Measurements from ENCODE around the gene PARD3. TPM values are rescaled to one million over a fixed set of nuclear protein-coding genes. Genes with fewer than 3 reads are reported as not detected.

The PARD3 gene
- total and polyA plus RNA-seq, 2 experiments from 2014 or later, result 6.3 to 21.2 TPM

- Histone ChIP-seq H3K4me1 (ENCODE audit: insufficient read depth) (0 out of 2 replicates have a peak, but pooled peaks cover 3% of the 10 kb centered on the region), H3F3A (ENCODE audit: insufficient read depth) (no peaks in the 10 kb centered on the region), H3K27ac (no peak overlapping the region), H3K9me3 (ENCODE audit: low read depth) (no peaks in the 10 kb centered on the region), H3K9me2 (ENCODE audit: insufficient read depth) (no peaks in the 10 kb centered on the region), H3K4me2 (ENCODE audit: unreplicated experiment) (no peak overlapping the region), H3K9ac (no peak overlapping the region), H3K27me3 (replicated peaks; ENCODE audit: insufficient read depth) (no peaks in the 10 kb centered on the region), H4K20me1 (ENCODE audit: insufficient read depth) (peaks cover 3% of the 10 kb centered on the region; the same call in 1 of the 2 replicates), H3K79me2 (ENCODE audit: insufficient read depth) (peaks cover 48% of the 10 kb centered on the region), H2AFZ (no peak overlapping the region), H3K36me3 (ENCODE audit: low read depth) (no peaks in the 10 kb centered on the region), H3K4me3 (no peak overlapping the region)
- TF ChIP-seq EZH2 (IDR thresholded peaks at IDR 0.05; ENCODE audit: insufficient read depth, poor library complexity, severe bottlenecking) (no peak), EZH2phosphoT487 (IDR thresholded peaks at IDR 0.05; ENCODE audit: insufficient read depth, low read depth) (no peak)
- DNase-seq, result no peak
- WGBS, 2 experiments (ENCODE audit: low coverage in 1 of 2, low lambda C conversion rate in 2 of 2, missing lambda C conversion rate in 2 of 2), result 93 to 94% methylated on average over 3 of the region's 3 CpGs
- in situ Hi-C loops (cut with MboI), result loop anchor here (25.0 kb wide), 1 partner anchor 558 kb away; no protein-coding TSS in a partner anchor
Measured at GRCh38 chr10:34654211-34654610, 160.9 kb downstream of the PARD3 start.

DNA sequence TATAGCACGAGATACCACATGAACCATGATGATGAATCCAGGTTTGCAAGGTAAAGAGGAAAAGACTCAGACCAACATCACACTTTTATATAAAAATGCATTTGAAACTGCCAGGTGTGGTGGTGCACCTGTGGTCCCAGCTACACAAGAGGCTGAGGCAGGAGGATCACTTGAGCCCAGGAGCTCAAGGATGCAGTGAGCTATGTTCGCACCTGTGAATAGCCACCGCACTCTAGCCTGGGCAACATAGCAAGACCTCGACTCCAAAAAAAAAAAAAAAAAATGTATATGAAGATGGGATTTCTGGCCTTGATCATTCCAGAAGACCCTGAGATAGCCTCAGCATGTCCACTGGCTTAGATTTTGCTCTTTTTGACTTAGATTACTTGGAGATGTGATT is 161.6 kb downstream of the PARD3 start:
- Histone ChIP-seq H3K27me3 (replicated peaks; ENCODE audit: insufficient read depth) (no peaks in the 10 kb centered on the region), H3K4me1 (ENCODE audit: insufficient read depth) (0 out of 2 replicates have a peak, but pooled peaks cover 3% of the 10 kb centered on the region), H3K4me3 (no peak overlapping the region), H3K27ac (no peak overlapping the region), H3K9me2 (ENCODE audit: insufficient read depth) (no peaks in the 10 kb centered on the region), H3K4me2 (ENCODE audit: unreplicated experiment) (no peak overlapping the region), H4K20me1 (ENCODE audit: insufficient read depth) (peaks cover 3% of the 10 kb centered on the region; the same call in 1 of the 2 replicates), H3F3A (ENCODE audit: insufficient read depth) (no peaks in the 10 kb centered on the region), H3K79me2 (ENCODE audit: insufficient read depth) (peaks cover 51% of the 10 kb centered on the region), H3K36me3 (ENCODE audit: low read depth) (no peaks in the 10 kb centered on the region), H2AFZ (no peak overlapping the region), H3K9me3 (ENCODE audit: low read depth) (no peaks in the 10 kb centered on the region), H3K9ac (no peak overlapping the region)
- no peak for DNase-seq
- in situ Hi-C loops (cut with MboI), result loop anchor here (25.0 kb wide), 1 partner anchor 559 kb away; no protein-coding TSS in a partner anchor
- TF ChIP-seq EZH2 (IDR thresholded peaks at IDR 0.05; ENCODE audit: insufficient read depth, poor library complexity, severe bottlenecking), result no peak
- TF ChIP-seq EZH2phosphoT487 (IDR thresholded peaks at IDR 0.05; ENCODE audit: insufficient read depth, low read depth), result no peak
- WGBS, 2 experiments (ENCODE audit: low coverage in 1 of 2, low lambda C conversion rate in 2 of 2, missing lambda C conversion rate in 2 of 2), result 87 to 90% methylated on average over 4 of the region's 4 CpGs

DNA sequence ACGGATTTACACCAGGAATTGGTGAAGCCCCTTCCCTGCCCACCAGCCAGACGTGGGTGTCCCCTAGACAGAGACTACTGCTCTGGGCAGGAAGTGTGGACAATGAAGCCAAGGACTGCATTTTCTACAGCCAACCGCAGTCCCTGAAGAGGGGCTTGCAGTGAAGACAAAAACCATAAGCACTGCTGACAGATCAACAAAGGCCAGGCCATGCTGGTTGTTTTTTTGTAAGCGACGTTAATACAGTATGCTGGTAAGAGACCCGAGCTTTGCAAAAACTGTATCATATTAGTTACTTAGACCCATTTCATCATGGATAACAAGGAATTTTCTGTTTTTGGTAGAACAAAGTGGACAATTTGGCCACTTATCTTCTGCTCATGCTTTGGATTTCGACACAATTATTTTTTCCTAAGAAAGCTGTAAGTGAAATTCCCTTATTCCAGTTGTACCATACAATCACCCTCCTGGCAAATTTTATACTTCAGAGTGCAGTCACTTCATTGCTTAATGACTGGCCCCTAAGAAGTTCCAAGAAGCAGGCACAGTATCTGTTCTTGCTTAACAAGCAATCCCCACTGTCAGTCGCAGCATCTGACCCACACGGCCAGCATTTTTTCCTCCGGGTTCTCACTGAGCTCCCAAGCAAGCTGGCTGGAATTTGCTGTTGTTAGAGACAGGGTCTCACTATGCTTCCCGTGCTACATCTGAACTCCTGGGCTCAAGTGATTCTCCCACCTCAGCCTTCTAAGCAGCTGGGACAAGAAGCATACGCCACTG is 163.5 kb downstream of the PARD3 start:
- 58 to 64% methylated on average over 12 of the region's 12 CpGs for WGBS, 2 experiments (ENCODE audit: low coverage in 1 of 2, low lambda C conversion rate in 2 of 2, missing lambda C conversion rate in 2 of 2)
- in situ Hi-C loops (cut with MboI), result loop anchor here (25.0 kb wide), 1 partner anchor 561 kb away; no protein-coding TSS in a partner anchor
- Histone ChIP-seq H3K4me1 (ENCODE audit: insufficient read depth) (0 out of 2 replicates have a peak, but pooled peaks cover 3% of the 10 kb centered on the region), H4K20me1 (ENCODE audit: insufficient read depth) (peaks cover 7% of the 10 kb centered on the region; the same call in 1 of the 2 replicates), H3K9ac (no peak overlapping the region), H3K79me2 (ENCODE audit: insufficient read depth) (peaks cover 46% of the 10 kb centered on the region), H3K4me2 (ENCODE audit: unreplicated experiment) (no peak overlapping the region), H3K27me3 (replicated peaks; ENCODE audit: insufficient read depth) (no peaks in the 10 kb centered on the region), H3K9me3 (ENCODE audit: low read depth) (no peaks in the 10 kb centered on the region), H3K36me3 (ENCODE audit: low read depth) (no peaks in the 10 kb centered on the region), H3K27ac (no peak overlapping the region), H3F3A (ENCODE audit: insufficient read depth) (no peaks in the 10 kb centered on the region), H3K9me2 (ENCODE audit: insufficient read depth) (no peaks in the 10 kb centered on the region), H3K4me3 (no peak overlapping the region), H2AFZ (no peak overlapping the region)
- peak; percentile 13 for DNase-seq
- TF ChIP-seq EZH2 (IDR thresholded peaks at IDR 0.05; ENCODE audit: insufficient read depth, poor library complexity, severe bottlenecking) (no peak), EZH2phosphoT487 (IDR thresholded peaks at IDR 0.05; ENCODE audit: insufficient read depth, low read depth) (no peak)

DNA sequence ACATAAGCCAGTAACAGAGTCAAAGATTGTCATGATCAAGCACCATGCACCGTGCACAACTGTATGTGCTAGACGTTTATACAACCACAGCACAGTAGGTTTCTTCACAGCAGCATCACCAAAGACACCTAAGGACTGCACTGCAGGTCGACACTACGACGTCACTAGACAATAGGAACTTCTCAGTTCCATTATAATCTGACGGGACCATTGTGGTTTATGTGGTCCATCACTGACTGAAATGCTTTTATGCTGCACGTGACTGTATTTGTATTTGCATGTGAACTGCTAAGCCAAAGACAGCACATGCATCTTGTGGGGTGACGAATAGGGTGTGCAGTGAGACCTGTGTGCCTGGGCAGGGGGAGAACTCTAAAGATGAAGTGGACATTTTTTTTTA is 164.9 kb downstream of the PARD3 start:
- H3K9ac ChIP-seq, result no peak overlapping the region
- no peak overlapping the region for H3K4me2 ChIP-seq (ENCODE audit: unreplicated experiment)
- no peaks in the 10 kb centered on the region for H3K4me1 ChIP-seq (ENCODE audit: insufficient read depth)
- in situ Hi-C loops (cut with MboI), result loop anchor here (25.0 kb wide), 1 partner anchor 562 kb away; no protein-coding TSS in a partner anchor
- no peaks in the 10 kb centered on the region for H3K9me2 ChIP-seq (ENCODE audit: insufficient read depth)
- H3F3A ChIP-seq (ENCODE audit: insufficient read depth), result no peaks in the 10 kb centered on the region
- no peak for DNase-seq
- H3K9me3 ChIP-seq (ENCODE audit: low read depth), result no peaks in the 10 kb centered on the region
- TF ChIP-seq EZH2 (IDR thresholded peaks at IDR 0.05; ENCODE audit: insufficient read depth, poor library complexity, severe bottlenecking) (no peak), EZH2phosphoT487 (IDR thresholded peaks at IDR 0.05; ENCODE audit: insufficient read depth, low read depth) (no peak)
- 82 to 84% methylated on average over 8 of the region's 8 CpGs for WGBS, 2 experiments (ENCODE audit: low coverage in 1 of 2, low lambda C conversion rate in 2 of 2, missing lambda C conversion rate in 2 of 2)
- H4K20me1 ChIP-seq (ENCODE audit: insufficient read depth), result peaks cover 7% of the 10 kb centered on the region; the same call in 1 of the 2 replicates
- H2AFZ ChIP-seq, result no peak overlapping the region
- no peak overlapping the region for H3K27ac ChIP-seq
- peaks cover 41% of the 10 kb centered on the region for H3K79me2 ChIP-seq (ENCODE audit: insufficient read depth)
- no peak overlapping the region for H3K4me3 ChIP-seq
- H3K36me3 ChIP-seq (ENCODE audit: low read depth), result no peaks in the 10 kb centered on the region
- H3K27me3 ChIP-seq (replicated peaks; ENCODE audit: insufficient read depth), result no peaks in the 10 kb centered on the region
